GM21367 (cell line): Measurements from ENCODE around the gene PKHD1.

Experiments used
- ATAC-seq: cut with Tn5 transposase; IDR thresholded peaks from one replicate; pipeline ENCODE4 v1.9.1; 2021; ENCODE audit not compliant: unreplicated experiment

PKHD1 gene

GRCh38 chr6:51717477-51717876 is 369.9 kb downstream of the PKHD1 start:
- ATAC-seq = no peak

- no peak for ATAC-seq
Observed at GRCh38 chr6:51711876-51712275, 375.5 kb downstream of the PKHD1 start.

- no peak for ATAC-seq
Observed at GRCh38 chr6:51706086-51706485, 381.3 kb downstream of the PKHD1 start.

DNA sequence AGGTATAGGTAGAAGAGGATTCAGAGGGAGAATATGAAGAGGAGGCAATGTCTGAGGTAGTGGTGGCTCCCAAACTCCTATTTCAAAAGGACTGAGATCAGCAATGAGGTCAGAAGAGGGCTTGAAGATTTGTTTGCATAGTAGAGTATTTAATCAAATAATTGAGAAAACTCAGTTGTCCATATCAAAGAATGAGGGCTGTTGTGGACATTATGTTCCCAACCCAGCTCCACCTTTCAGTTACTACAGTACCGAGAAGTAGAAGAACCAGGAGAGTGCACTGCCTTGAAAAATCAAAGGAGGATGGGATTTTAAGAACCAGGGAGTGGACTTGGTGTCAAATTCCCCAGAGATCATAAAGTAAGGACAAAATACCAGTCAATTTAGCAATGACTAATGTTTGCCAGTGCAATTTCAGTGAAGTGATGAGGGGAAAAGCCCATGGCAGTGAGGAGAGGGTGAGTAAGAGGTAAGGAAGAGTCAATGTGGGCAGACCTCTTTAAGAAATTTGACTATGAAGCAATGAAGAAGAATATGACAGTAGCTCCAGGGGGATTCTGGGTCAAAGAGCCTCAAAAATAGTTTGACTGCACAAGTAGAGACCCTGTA is 382.4 kb downstream of the PKHD1 start:
- ATAC-seq = no peak

DNA sequence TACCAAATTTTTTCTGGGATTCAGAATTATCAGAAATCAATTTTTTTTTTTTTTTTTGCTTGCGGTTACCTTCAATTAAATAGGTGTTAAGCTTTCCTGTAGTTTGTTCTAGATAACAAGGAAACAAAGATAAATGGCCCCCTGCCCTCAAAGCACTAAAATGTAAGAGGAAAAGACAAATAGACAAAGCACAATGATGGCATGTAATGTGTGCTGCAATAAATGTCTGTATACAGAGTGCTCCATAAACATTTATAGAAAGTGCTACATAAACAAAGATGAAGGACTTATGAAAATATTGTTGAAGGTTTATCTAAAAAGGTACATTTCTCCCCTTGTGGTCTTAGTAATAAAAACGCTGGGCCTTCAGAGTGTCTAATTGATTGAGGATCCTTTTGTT is 384.6 kb downstream of the PKHD1 start:
- no peak for ATAC-seq

DNA sequence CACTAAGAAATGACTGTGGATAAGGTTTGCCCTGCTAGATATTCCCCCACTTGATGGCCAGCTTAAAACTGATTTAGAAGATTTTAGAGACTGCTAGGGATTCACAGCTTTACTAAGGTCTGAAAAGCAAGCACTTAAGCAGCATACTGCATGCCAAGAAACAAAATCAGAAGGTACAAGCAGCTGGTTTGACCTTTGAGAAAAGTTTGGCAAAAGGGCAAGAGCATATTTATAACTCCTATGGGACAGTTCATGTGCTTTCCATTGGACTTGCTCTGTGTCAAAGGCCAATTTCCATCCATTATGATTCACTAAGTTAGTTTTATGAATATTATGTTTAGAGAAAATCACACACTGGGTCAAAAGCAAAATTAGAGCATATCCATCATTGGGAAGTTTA is 402.8 kb downstream of the PKHD1 start:
- ATAC-seq = no peak

- ATAC-seq = no peak
Observed at GRCh38 chr6:51684038-51684437, 403.4 kb downstream of the PKHD1 start.

DNA sequence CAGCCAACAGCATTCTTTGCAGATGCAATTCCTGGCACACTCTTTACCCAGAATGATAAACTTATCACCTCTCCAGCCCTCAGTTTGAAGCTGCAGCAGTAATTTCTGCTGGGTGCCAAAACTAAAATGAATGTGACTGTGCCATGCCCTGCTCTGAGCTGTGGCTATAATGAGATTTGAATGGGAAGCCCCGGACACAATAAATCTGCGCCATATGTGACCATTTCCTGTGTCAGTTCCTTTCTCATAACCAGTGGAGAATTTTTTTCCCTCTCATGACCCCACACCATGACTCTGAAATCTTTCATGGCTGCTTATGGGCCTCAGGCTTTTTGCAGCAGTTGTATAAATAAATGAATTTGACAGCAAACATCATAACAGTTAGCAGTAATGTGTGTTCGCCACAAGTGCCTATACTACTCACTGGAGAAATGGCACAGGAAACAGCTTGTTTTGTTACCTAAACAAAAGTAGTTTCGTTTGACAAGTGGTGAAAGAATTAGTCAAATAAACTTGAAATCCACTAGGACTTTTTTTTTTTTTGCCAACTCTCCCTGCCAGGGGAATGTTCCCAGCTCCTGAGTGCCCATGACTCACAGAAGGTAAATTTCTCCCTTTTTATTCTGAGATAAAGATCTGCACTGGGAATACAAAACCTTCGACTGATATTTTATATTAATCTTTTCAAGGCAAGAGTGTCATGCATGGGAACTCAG is 408.4 kb downstream of the PKHD1 start:
- ATAC-seq = peak; percentile 47

DNA sequence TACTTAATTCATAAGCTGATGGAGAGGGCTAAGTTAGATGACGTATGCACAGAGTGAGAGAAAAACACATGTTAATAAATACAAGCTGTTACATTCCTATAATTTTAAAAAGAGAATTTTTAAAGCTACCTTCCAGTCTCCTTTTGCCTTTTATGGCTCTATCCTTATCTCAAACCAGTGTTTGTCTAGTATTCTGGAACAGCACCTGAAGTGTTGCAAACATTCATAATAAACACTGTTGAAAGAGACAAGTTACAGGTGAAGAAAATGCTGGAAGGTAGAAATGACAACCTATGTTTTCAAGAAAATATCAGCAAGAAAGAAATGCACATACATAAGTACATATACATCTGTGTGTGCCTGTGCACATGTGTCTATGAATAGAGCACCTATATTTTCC is 409.1 kb downstream of the PKHD1 start:
- ATAC-seq = no peak

DNA sequence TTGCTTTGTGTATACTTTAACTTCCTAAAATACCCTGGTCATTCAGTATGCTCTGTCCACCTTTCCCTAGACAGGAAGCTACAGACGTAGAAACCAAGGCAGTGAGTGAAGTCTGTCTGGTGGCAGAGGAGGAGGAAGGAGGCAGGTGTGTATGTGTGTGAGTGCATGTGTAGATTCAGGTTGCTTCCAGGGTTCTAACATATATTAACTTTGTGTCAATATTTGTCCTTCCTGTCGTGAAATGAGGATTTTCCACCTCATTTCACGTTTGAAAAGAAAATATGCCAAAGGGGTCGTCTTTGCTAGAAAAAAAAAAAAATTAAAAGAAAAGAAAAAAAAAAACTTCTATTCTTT is 411.5 kb downstream of the PKHD1 start:
- ATAC-seq = no peak

DNA sequence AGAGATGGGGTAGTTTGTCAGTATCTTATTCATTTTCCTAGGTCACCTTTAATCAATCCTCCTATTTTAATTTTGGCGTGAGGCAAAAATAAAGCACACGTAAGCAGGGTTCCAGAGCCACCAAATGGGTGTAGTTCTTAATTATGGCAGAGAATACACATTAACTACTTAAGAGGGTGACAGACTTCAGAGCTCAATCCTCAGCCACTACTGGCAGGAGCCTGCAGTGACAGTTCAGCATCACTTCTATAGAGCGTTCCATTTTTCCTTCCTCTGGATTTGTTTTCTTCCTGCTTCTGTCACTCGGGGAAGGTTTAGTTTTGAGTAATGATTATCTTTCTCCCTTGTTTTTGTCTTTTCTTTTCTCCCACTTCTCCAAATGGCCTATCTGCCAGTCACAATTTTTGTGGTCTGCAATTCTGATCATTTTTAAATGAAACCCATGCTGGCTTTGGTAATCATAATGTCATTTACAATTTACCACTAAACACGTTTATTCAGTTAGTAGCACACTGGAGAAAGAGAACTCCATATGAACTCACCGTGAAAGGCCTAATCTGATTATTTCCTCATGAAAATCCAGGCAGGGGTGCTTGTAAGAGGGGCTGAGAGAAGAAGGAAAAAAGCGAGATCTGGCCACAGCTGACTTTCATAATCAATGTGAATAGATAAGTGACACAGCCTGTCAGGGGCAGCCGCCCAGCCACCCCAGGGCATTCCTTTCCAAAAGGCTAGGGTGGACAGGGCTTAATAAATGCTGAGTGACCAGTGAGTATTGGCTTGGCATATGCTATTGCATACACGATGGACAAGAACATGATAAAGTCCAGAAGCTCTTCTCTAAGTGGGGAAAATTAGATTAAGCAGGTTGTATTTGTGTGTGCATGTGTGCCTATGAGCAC is 412.1 kb downstream of the PKHD1 start:
- no peak for ATAC-seq

GRCh38 chr6:51663525-51663924 is 423.9 kb downstream of the PKHD1 start:
- no peak for ATAC-seq

DNA sequence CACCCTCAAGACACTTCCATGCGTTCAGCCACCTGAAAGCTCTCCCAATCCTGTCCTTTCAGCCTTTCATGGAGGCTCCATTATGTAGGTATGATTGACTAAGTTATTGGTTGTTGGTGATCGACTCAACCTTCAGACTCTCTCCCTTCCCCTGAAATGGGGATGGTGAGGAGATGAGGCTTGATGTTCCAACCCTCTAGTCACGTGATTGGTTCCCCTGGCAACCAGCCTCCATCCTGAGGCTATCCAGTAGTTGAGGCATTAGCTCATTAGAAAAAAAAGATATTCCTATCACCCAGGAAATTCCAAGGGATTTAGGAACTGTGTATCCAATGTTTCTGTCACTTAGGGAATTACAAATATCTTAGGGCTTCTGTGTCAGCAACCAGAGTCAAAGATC is 426.6 kb downstream of the PKHD1 start:
- no peak for ATAC-seq

- no peak for ATAC-seq
Observed at GRCh38 chr6:51657491-51657890, 429.9 kb downstream of the PKHD1 start.

DNA sequence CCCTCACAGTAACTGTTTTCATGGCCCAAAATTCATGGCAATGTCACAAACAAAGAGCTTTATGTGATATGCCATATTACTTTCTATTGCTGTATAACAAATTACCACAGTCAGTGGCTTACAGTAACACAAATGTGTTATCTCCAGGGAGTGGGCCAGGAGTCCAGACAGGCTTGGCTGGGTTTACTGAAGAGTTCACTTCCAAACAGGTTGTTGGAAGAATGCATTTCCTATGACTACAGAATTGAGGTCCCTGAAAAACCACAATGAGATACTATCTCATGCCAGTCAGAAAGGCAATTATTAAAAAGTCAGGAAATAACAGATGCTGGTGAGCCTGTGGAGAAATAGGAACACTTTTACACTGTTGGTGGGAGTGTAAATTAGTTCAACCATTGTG is 431.9 kb downstream of the PKHD1 start:
- ATAC-seq = no peak

DNA sequence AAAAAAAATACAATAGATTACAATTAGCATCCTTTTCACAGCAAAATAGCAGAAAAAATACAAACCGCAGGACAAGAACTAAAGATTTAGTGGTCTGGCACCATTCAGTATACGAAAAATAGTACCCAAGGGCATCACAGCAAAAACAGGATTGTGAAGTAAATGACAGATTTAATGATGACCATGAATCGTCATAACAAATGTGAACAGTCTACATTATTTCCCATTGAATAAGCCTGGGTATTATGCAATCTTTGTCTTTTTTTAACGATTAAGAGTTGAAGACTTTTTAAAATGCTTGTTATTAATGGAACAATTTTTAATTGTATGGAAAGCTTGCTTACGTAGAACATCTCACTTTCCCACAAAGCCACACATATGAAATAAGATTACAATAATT is 432.8 kb downstream of the PKHD1 start:
- no peak for ATAC-seq

DNA sequence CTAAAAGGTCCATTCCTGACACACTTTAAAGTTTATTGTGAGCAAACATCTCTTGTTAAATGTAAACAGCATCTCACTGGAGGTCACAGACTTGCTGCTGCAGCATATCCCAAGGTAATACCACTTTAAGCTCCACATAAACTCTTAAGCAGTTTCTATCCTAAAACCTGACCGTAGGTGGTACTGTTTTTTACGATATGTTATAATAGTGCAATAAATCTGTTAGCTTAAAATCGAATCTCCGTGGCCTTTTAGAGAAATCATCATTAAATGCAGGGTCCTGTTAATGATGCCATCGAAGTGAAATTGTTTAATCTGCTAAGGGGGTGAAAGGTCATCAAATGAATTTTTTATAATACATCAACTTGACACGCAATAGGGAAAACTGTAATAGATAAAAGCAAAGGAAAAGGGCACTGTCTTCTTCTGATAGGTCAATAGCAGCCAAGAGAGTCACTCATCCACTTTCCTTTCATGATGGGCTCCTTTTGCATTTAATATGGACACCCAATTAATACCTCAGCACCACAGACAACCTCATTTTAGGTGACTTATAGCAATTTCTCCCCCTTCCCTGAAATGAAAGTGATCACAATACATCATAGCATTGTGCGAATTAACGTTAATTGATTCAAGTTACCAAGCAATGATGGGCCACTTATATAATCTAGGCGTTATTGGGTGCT is 436.1 kb downstream of the PKHD1 start:
- no peak for ATAC-seq

DNA sequence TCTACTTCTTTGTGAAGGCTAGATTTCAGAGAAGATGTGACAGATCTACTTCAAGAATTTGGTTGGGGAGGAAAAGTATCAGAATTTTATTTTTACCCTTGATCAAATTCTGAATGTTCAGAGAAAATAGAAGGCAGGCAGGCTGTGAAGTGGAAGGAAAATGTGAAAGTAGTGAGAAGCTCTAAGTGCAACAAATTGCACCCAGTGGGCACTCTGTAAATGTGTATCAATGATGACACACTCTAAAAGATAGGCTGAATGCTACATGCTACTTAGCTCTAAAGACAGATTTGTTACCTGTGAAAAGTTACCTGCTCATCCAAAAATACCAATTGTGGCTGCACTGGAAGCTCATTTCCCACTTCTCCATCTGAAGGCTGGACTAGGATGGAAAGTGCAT is 438.6 kb downstream of the PKHD1 start:
- ATAC-seq = no peak

GRCh38 chr6:51648236-51648635 is 439.2 kb downstream of the PKHD1 start:
- ATAC-seq = no peak

DNA sequence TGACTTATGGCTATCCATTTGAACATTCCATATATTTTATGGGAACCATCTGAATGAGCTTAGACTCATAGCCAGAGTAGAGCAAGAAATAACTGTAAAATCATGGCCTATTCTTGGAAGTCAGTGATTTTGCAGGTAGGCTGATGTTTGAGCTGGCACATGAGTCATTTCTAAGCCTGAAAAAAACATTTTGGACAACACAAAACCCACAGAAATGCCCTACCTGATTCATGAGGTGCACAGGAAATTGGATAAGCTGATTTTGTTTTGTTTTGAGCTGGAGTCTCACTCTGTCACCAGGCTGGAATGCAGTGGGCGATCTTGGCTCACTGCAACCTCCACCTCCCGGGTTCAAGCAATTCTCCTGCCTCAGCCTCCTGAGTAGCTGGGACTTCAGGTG is 443.0 kb downstream of the PKHD1 start:
- no peak for ATAC-seq

GRCh38 chr6:51640021-51640420 is 447.4 kb downstream of the PKHD1 start:
- no peak for ATAC-seq

- ATAC-seq = no peak
Observed at GRCh38 chr6:51633424-51633823, 454.0 kb downstream of the PKHD1 start.
